Gastrocnemius medialis (tissue), 4 donors: Measurements from ENCODE around the gene TBCD. TPM values are rescaled to one million over a fixed set of nuclear protein-coding genes. Genes with fewer than 3 reads are reported as not detected.

Experiments used
- ATAC-seq, 2 donors: fragments of 150-250 bp; one replicate each; pipeline ENCODE4 v1.9.1; 2016
- DNase-seq, 2 donors: peaks; one replicate each; pipeline ENCODE4 v3.0.0-alpha.2; 2019
- H3K27ac ChIP-seq, 4 donors: fragments of 200-600 bp; sonication (generic); 1 replicate in 1 of 4; 2 replicates in 3 of 4; pipeline ENCODE4 v1.5.1; 2016 to 2018; ENCODE audit warnings: mild to moderate bottlenecking in 2 of 4, moderate library complexity in 1 of 4
- H3K27me3 ChIP-seq, 3 donors: fragments of 200-600 bp; sonication (generic) in 2 of 3; 1 replicate in 1 of 3; 2 replicates in 2 of 3; pipeline versions ENCODE4 v1.5.1 to v1.6.0; 2016 to 2019; ENCODE audit warnings: mild to moderate bottlenecking in 1 of 3, moderate library complexity in 1 of 3
- H3K36me3 ChIP-seq, 2 donors: fragments of 200-600 bp; sonication (generic) in 1 of 2; one replicate each; pipeline ENCODE4 v1.5.1; 2017 to 2018
- H3K4me1 ChIP-seq, 2 donors: fragments of 200-600 bp; sonication (generic) in 1 of 2; one replicate each; pipeline ENCODE4 v1.5.1; 2016 to 2017; ENCODE audit warnings: mild to moderate bottlenecking in 2 of 2
- H3K4me3 ChIP-seq, 4 donors: fragments of 200-600 bp; sonication (generic) in 3 of 4; 1 replicate in 1 of 4; 2 replicates in 3 of 4; pipeline ENCODE4 v1.5.1; 2016 to 2019; ENCODE audit warnings: mild to moderate bottlenecking in 2 of 4
- H3K9me3 ChIP-seq, 3 donors: fragments of 200-600 bp; sonication (generic) in 2 of 3; 1 replicate in 1 of 3; 2 replicates in 2 of 3; pipeline ENCODE4 v1.5.1; 2016 to 2019
- POLR2A ChIP-seq, 2 donors: fragments of 450-650 bp; IDR thresholded peaks; one replicate each; pipeline ENCODE4 v1.6.1; 2017; ENCODE audit warnings: antibody characterized with exemption in 2 of 2, mild to moderate bottlenecking in 2 of 2, moderate library complexity in 2 of 2
- in situ Hi-C, 4 donors: fragments of 200-750 bp; cut with MboI; loops; one replicate each; pipeline versions ENCODE4 v1.15.0 to v1.8.0; 2017; ENCODE audit warnings: low sequenced_read_pairs in 4 of 4
- intact Hi-C: fragments of 100-400 bp; cut with DNase I; formaldehyde crosslinking; loops from one replicate; pipeline ENCODE4 v1.15.1; 2023; ENCODE audit warnings: low total_unique reads
- total RNA-seq, 4 donors: library from RNA; depleted of rRNA; stranded (reverse); fragments of >200 nt; gene quantifications; one replicate each; pipeline versions ENCODE4 v1.1.0 to v1.2.3, GENCODE V29; 2016
- TF ChIP-seq, protein P1 (sequence below), 5 experiments: fragments of 450-650 bp in 3 of 5; fragments of 200-600 bp in 2 of 5; sonication (generic) in 2 of 5; IDR thresholded peaks in 4 of 5; conservative IDR thresholded peaks in 1 of 5; 1 replicate in 4 of 5; 2 replicates in 1 of 5; pipeline ENCODE4 v1.5.1; 2016 to 2019; ENCODE audit warnings: antibody characterized with exemption in 5 of 5, mild to moderate bottlenecking in 3 of 5, moderate library complexity in 3 of 5

Gene TBCD
- total RNA-seq, 4 donors from 2014 or later: 18.0 to 50.4 (median 33.3) TPM

- no peak overlapping the region for H3K4me3 ChIP-seq
- no peaks in the 10 kb centered on the region for H3K27me3 ChIP-seq
- peaks cover 0 to 10% (median 0%) of the 10 kb centered on the region in 3 donors for H3K9me3 ChIP-seq
- DNase-seq: no peak
- no peaks in the 10 kb centered on the region for H3K4me1 ChIP-seq
- no peak overlapping the region for H3K27ac ChIP-seq
- no peak for TF ChIP-seq POLR2A (IDR thresholded peaks at IDR 0.05)
- TF ChIP-seq, protein P1, sequence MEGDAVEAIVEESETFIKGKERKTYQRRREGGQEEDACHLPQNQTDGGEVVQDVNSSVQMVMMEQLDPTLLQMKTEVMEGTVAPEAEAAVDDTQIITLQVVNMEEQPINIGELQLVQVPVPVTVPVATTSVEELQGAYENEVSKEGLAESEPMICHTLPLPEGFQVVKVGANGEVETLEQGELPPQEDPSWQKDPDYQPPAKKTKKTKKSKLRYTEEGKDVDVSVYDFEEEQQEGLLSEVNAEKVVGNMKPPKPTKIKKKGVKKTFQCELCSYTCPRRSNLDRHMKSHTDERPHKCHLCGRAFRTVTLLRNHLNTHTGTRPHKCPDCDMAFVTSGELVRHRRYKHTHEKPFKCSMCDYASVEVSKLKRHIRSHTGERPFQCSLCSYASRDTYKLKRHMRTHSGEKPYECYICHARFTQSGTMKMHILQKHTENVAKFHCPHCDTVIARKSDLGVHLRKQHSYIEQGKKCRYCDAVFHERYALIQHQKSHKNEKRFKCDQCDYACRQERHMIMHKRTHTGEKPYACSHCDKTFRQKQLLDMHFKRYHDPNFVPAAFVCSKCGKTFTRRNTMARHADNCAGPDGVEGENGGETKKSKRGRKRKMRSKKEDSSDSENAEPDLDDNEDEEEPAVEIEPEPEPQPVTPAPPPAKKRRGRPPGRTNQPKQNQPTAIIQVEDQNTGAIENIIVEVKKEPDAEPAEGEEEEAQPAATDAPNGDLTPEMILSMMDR (IDR thresholded peaks at IDR 0.05 in 4 of 5, conservative IDR thresholded peaks at IDR 0.05 in 1 of 5): no peak
- intact Hi-C loops (no loop called here), in situ Hi-C loops (no loop called here)
- peaks cover 0 to 30% of the 10 kb centered on the region in 2 donors for H3K36me3 ChIP-seq
- ATAC-seq: no peak
Measured at GRCh38 chr17:82947051-82947991, 195.5 kb downstream of the TBCD start.

DNA sequence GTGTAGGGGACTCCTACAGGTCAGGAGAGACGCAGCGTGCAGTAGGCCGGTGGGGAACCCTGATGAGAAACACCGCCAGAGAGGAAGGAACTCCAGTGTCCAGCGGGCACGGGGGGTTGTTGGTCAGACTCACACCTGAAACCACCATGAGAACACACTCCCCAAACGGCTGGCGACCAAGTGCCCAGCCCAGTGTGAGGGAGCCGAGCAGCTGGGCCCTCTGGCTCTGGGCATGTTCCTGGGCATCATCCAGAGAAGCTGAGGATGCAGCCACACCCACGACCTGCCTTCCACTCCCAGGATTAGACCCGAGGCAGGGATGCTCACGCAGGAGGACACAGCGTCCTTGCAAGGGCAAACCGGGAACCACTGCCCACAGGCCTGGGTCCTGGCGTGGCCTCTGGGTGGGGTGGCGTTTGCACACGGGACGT is 196.2 kb downstream of the TBCD start:
- TF ChIP-seq, protein P1 (IDR thresholded peaks at IDR 0.05 in 4 of 5, conservative IDR thresholded peaks at IDR 0.05 in 1 of 5): no peak
- no peak for TF ChIP-seq POLR2A (IDR thresholded peaks at IDR 0.05)
- intact Hi-C loops: no loop called here
- H3K9me3 ChIP-seq: peaks cover 0 to 10% (median 0%) of the 10 kb centered on the region in 3 donors

GRCh38 chr17:82948957-82949356 is 197.1 kb downstream of the TBCD start:
- no peak for DNase-seq
- peaks cover 0 to 10% (median 0%) of the 10 kb centered on the region in 3 donors for H3K9me3 ChIP-seq

More for the DNA sequence above, 196.2 kb downstream of the TBCD start:
- DNase-seq: no peak
- H3K36me3 ChIP-seq: peaks cover 0 to 22% of the 10 kb centered on the region in 2 donors
- no peaks in the 10 kb centered on the region for H3K27me3 ChIP-seq
- no peak overlapping the region for H3K27ac ChIP-seq
- ATAC-seq: no peak
- no peaks in the 10 kb centered on the region for H3K4me1 ChIP-seq
- H3K4me3 ChIP-seq: no peak overlapping the region
- in situ Hi-C loops: no loop called here

GRCh38 chr17:82949361-82949760 is 197.5 kb downstream of the TBCD start:
- DNase-seq: no peak

More at GRCh38 chr17:82948957-82949356, 197.1 kb downstream of the TBCD start:
- H3K27me3 ChIP-seq: no peaks in the 10 kb centered on the region
- no peak overlapping the region for H3K27ac ChIP-seq
- TF ChIP-seq POLR2A (IDR thresholded peaks at IDR 0.05): no peak
- TF ChIP-seq, protein P1 (IDR thresholded peaks at IDR 0.05 in 4 of 5, conservative IDR thresholded peaks at IDR 0.05 in 1 of 5): no peak
- in situ Hi-C loops: no loop called here
- no peak for ATAC-seq
- no peaks in the 10 kb centered on the region for H3K4me1 ChIP-seq
- no peak overlapping the region for H3K4me3 ChIP-seq
- H3K36me3 ChIP-seq: peaks cover 0 to 13% of the 10 kb centered on the region in 2 donors
- intact Hi-C loops: no loop called here

More at GRCh38 chr17:82949361-82949760, 197.5 kb downstream of the TBCD start:
- no peak overlapping the region for H3K27ac ChIP-seq
- H3K36me3 ChIP-seq: peaks cover 0 to 10% of the 10 kb centered on the region in 2 donors
- H3K27me3 ChIP-seq: no peaks in the 10 kb centered on the region
- no peaks in the 10 kb centered on the region for H3K4me1 ChIP-seq
- in situ Hi-C loops: no loop called here
- intact Hi-C loops: no loop called here
- no peak for ATAC-seq
- no peak overlapping the region for H3K4me3 ChIP-seq
- peaks cover 0 to 10% (median 0%) of the 10 kb centered on the region in 3 donors for H3K9me3 ChIP-seq
- TF ChIP-seq, protein P1 (IDR thresholded peaks at IDR 0.05 in 4 of 5, conservative IDR thresholded peaks at IDR 0.05 in 1 of 5): no peak
- no peak for TF ChIP-seq POLR2A (IDR thresholded peaks at IDR 0.05)
